Peyer's patch (tissue), 4 donors: Measurements from ENCODE around the gene GREB1. TPM values are rescaled to one million over a fixed set of nuclear protein-coding genes. Genes with fewer than 3 reads are reported as not detected.

Source experiments
- DNase-seq, 3 donors: peaks; one replicate each; pipeline ENCODE4 v3.0.0-alpha.2; 2017 to 2019
- H3K27ac ChIP-seq, 4 donors: fragments of 200-600 bp; sonication (generic); one replicate each; pipeline ENCODE4 v1.5.1; 2016 to 2019
- H3K27me3 ChIP-seq, 2 donors: fragments of 200-600 bp; sonication (generic); one replicate each; pipeline ENCODE4 v1.5.1; 2019
- H3K36me3 ChIP-seq, 3 donors: fragments of 200-600 bp; sonication (generic); one replicate each; pipeline ENCODE4 v1.5.1; 2016 to 2019
- H3K4me1 ChIP-seq, 4 donors: fragments of 200-600 bp; sonication (generic); one replicate each; pipeline ENCODE4 v1.5.1; 2016 to 2019
- H3K4me3 ChIP-seq, 4 donors: fragments of 200-600 bp; sonication (generic); 1 replicate in 3 of 4; 2 replicates in 1 of 4; pipeline ENCODE4 v1.5.1; 2016 to 2019; ENCODE audit warnings: mild to moderate bottlenecking in 1 of 4
- H3K9me3 ChIP-seq, 4 donors: fragments of 200-600 bp; sonication (generic); one replicate each; pipeline ENCODE4 v1.5.1; 2016 to 2019; ENCODE audit warnings: mild to moderate bottlenecking in 1 of 4
- POLR2A ChIP-seq, 2 donors: fragments of 450-650 bp; IDR thresholded peaks; one replicate each; pipeline ENCODE4 v1.5.1; 2017; ENCODE audit warnings: antibody characterized with exemption in 2 of 2, mild to moderate bottlenecking in 2 of 2, moderate library complexity in 2 of 2
- total RNA-seq, 4 donors: library from RNA; depleted of rRNA; stranded (reverse); fragments of >200 nt; gene quantifications; one replicate each; pipeline ENCODE4 v1.1.0, GENCODE V29; 2016
- TF ChIP-seq, protein P1 (sequence below), 6 experiments: fragments of 450-650 bp in 4 of 6; fragments of 200-600 bp in 2 of 6; sonication (generic) in 1 of 6; IDR thresholded peaks; one replicate each; pipeline ENCODE4 v1.5.1; 2017 to 2019; ENCODE audit warnings: antibody characterized with exemption in 6 of 6, mild to moderate bottlenecking in 3 of 6, moderate library complexity in 1 of 6

The GREB1 gene
- total RNA-seq, 4 donors from 2014 or later, result 0.88 to 4.1 (median 1.9) TPM

DNA sequence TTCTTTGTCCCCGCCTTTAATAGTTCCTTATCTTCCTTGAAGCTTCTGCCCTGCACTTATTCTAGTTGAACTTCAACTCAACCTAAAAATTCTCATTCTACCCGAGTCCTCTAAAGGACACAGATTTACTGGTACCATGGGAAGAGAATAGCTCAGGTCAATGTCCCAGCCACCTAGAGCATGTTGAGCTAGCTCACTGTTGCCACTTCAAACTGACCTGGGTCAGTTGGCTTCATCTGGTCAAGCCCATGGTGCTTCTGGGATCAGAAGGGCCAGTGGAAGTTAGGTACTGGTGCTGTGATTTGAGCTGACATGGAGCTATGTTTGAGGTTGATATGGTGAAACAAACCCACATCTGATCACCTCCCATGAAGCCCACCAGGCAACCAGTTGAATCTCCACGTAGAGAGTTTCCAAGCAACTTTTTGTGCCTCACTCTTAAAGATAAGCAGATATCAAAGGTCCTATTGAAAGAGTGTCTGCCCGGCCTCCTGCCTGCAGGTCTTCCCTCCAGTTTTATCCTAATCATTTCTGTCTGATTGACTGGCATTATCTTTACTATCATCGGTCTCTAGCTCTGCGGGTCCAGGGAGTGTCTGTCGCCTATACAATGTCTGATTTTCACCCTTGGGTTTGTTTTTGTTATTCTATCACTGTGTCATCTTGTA is 17.2 kb downstream of the GREB1 start:
- no peaks in the 10 kb centered on the region for H3K36me3 ChIP-seq
- no peaks in the 10 kb centered on the region for H3K27me3 ChIP-seq
- no peaks in the 10 kb centered on the region for H3K4me1 ChIP-seq
- no peak overlapping the region for H3K27ac ChIP-seq
- no peak for DNase-seq
- no peak for TF ChIP-seq POLR2A (IDR thresholded peaks at IDR 0.05)
- TF ChIP-seq, protein P1, sequence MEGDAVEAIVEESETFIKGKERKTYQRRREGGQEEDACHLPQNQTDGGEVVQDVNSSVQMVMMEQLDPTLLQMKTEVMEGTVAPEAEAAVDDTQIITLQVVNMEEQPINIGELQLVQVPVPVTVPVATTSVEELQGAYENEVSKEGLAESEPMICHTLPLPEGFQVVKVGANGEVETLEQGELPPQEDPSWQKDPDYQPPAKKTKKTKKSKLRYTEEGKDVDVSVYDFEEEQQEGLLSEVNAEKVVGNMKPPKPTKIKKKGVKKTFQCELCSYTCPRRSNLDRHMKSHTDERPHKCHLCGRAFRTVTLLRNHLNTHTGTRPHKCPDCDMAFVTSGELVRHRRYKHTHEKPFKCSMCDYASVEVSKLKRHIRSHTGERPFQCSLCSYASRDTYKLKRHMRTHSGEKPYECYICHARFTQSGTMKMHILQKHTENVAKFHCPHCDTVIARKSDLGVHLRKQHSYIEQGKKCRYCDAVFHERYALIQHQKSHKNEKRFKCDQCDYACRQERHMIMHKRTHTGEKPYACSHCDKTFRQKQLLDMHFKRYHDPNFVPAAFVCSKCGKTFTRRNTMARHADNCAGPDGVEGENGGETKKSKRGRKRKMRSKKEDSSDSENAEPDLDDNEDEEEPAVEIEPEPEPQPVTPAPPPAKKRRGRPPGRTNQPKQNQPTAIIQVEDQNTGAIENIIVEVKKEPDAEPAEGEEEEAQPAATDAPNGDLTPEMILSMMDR (IDR thresholded peaks at IDR 0.05), result no peak
- no peaks in the 10 kb centered on the region for H3K9me3 ChIP-seq
- no peak overlapping the region for H3K4me3 ChIP-seq

DNA sequence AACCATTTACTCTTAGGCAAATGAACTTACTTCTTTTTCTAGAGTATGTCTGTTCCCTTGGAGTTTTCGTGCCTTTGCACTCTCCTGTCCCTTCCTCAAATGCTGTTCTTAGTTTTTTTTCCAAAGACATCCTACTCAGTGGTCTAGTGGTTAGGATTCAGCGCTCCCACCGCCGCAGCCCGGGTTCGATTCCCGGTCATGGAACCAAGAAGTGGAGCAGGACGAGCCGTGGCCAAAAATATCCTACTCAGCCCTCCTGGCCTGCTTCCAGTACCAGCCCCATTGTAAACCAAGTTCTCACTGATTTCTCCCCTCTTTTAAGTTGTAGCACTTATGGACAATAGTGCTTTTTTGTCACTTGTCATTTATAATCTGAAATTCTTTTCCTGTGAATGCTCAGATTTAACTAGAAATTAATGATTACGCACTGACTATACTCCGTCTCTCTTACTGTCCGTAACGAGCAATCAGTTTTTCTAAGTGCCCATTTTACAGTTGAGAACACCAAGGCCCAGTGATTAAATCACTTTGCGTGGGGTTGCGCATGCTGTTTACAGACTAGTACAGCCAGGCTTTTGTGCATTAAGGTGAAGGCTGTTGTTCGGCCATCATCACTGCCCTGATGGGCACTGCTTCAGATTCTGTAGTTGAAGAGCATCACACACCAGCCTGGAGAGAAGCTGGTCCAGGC is 17.9 kb downstream of the GREB1 start:
- no peaks in the 10 kb centered on the region for H3K4me1 ChIP-seq
- TF ChIP-seq, protein P1 (IDR thresholded peaks at IDR 0.05), result no peak
- TF ChIP-seq POLR2A (IDR thresholded peaks at IDR 0.05), result no peak
- no peaks in the 10 kb centered on the region for H3K36me3 ChIP-seq
- DNase-seq, result peak in 1 of 3 donors; percentile 24
- no peak overlapping the region for H3K4me3 ChIP-seq
- H3K9me3 ChIP-seq, result no peaks in the 10 kb centered on the region
- H3K27me3 ChIP-seq, result no peaks in the 10 kb centered on the region
- no peak overlapping the region for H3K27ac ChIP-seq

DNA sequence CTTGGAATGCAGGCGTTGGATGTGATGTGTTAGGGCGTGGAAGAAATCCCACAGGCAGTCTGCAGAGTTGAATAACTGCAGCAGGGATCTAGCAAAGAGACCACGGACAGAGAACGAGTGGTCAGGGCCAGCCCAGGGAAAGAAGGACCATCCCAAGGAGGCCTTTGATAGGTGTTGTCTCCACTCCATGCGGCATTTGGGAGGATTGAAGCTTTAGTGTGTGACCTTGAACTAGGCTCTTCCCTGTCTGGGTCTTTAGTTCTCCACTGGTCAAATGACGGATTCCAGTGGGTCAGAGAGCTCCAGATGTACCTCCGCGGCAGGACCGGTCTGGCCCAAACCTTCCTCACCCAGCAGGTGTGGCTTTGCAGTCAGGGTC is 18.4 kb downstream of the GREB1 start:
- TF ChIP-seq POLR2A (IDR thresholded peaks at IDR 0.05), result no peak
- TF ChIP-seq, protein P1 (IDR thresholded peaks at IDR 0.05), result no peak
- H3K27ac ChIP-seq, result no peak overlapping the region
- H3K4me3 ChIP-seq, result no peak overlapping the region
- no peaks in the 10 kb centered on the region for H3K4me1 ChIP-seq
- DNase-seq, result peak in 1 of 3 donors; percentile 18
- no peaks in the 10 kb centered on the region for H3K36me3 ChIP-seq
- H3K27me3 ChIP-seq, result no peaks in the 10 kb centered on the region
- no peaks in the 10 kb centered on the region for H3K9me3 ChIP-seq

DNA sequence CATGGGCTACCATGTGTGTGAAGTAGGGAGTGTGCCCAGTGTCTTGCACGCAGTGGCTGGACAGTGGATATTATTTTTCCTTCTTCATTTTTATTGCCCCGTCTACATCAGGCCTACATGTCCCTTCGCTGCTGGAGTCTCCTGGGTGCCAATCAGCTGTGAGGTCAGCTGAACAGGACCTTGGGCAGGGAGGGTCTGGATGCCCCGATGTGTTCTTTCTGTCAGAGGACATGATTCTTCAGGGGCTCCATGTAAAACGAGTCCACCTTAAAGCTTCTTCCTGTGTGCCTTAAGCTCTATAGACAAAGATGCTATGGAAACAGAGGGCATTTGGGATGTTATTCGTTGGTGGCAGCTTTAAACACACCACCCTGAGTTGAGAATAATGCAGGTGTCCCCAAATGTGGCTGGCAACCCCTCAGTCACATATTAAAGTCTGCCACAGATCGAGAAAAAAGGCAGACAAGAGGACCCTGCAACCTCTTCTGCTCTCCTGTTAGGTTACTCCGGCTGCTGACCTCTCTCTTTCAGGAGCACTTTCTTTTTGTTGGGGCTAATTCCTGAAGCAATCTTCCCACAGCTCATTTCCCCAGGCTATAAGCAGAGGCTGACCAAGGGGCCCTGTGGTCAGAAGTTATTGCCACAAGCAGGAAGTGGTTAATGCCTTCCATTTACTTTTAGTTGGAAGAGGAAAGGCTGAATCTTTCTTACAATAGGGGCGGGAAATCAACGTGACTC is 20.0 kb downstream of the GREB1 start:
- Histone ChIP-seq H3K27me3 (no peaks in the 10 kb centered on the region), H3K36me3 (no peaks in the 10 kb centered on the region), H3K4me3 (no peak overlapping the region), H3K9me3 (no peaks in the 10 kb centered on the region), H3K27ac (no peak overlapping the region), H3K4me1 (no peaks in the 10 kb centered on the region)
- TF ChIP-seq, protein P1 (IDR thresholded peaks at IDR 0.05), result no peak
- DNase-seq, result peak in 1 of 3 donors; percentile 21

DNA sequence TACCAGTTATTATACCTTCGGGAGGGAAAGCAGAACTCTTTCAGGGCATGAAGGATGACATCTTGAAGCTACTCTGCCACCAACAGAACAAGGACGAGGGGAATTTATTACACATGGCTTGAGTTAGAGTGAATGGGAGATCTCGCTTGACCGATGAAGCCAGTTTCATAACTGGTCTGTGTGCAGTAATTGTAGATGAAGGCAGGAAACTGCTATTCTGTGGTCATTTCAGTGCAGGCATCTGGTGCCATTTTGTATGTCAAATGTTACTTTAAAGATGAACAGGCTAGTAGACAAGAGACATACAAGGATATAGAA is 20.5 kb downstream of the GREB1 start:
- Histone ChIP-seq H3K27ac (no peak overlapping the region), H3K4me3 (no peak overlapping the region), H3K36me3 (no peaks in the 10 kb centered on the region), H3K4me1 (no peaks in the 10 kb centered on the region), H3K9me3 (no peaks in the 10 kb centered on the region), H3K27me3 (no peaks in the 10 kb centered on the region)
- no peak for DNase-seq
- no peak for TF ChIP-seq POLR2A (IDR thresholded peaks at IDR 0.05)
- TF ChIP-seq, protein P1 (IDR thresholded peaks at IDR 0.05), result no peak
